ENCODE data around the gene AP4S1. TPM values are rescaled to one million over a fixed set of nuclear protein-coding genes. Genes with fewer than 3 reads are reported as not detected.

The AP4S1 gene
- total RNA-seq, 1 donor from 2014 or later, result 12.9 TPM

DNA sequence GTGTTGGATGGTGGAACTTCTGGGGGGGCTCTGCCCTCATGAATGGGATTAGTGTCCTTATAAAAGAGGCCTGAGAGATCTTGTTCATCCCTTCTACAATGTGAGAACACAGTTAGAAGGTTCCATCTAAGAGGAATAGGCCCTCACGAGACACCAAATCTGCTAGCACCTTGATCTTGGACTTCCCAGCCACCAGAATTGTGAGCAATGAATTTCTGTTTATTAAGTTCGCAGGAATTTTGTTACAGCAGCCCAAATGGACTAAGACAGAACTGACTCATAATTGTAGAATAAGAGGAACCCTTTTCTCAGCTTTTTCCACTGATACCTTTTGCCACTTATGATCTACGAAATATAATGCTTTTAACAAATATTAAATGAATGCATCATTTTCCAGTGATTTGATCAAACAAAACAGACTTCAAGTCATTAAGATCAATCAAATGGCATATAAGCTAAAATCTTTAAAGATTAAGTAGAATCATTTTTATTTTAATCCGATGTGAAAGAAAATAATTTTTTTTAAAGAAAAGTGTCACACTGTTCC is 113.9 kb downstream of the AP4S1 start:
- H3K27ac Mint-ChIP-seq, result no peak overlapping the region
- H3K36me3 Mint-ChIP-seq (ENCODE audit: insufficient read depth), result peaks cover 24% of the 10 kb centered on the region
- H3K27me3 Mint-ChIP-seq, result no peaks in the 10 kb centered on the region
- no peak overlapping the region for H3K4me3 Mint-ChIP-seq (ENCODE audit: low read depth)
- H3K4me1 Mint-ChIP-seq (ENCODE audit: low read depth), result no peaks in the 10 kb centered on the region
- no peak for DNase-seq (ENCODE audit: low spot score, unreplicated experiment)
- TF ChIP-seq, protein P1, sequence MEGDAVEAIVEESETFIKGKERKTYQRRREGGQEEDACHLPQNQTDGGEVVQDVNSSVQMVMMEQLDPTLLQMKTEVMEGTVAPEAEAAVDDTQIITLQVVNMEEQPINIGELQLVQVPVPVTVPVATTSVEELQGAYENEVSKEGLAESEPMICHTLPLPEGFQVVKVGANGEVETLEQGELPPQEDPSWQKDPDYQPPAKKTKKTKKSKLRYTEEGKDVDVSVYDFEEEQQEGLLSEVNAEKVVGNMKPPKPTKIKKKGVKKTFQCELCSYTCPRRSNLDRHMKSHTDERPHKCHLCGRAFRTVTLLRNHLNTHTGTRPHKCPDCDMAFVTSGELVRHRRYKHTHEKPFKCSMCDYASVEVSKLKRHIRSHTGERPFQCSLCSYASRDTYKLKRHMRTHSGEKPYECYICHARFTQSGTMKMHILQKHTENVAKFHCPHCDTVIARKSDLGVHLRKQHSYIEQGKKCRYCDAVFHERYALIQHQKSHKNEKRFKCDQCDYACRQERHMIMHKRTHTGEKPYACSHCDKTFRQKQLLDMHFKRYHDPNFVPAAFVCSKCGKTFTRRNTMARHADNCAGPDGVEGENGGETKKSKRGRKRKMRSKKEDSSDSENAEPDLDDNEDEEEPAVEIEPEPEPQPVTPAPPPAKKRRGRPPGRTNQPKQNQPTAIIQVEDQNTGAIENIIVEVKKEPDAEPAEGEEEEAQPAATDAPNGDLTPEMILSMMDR (IDR thresholded peaks at IDR 0.05; ENCODE audit: unreplicated experiment), result no peak
- H3K9me3 Mint-ChIP-seq (ENCODE audit: low read depth), result no peaks in the 10 kb centered on the region

DNA sequence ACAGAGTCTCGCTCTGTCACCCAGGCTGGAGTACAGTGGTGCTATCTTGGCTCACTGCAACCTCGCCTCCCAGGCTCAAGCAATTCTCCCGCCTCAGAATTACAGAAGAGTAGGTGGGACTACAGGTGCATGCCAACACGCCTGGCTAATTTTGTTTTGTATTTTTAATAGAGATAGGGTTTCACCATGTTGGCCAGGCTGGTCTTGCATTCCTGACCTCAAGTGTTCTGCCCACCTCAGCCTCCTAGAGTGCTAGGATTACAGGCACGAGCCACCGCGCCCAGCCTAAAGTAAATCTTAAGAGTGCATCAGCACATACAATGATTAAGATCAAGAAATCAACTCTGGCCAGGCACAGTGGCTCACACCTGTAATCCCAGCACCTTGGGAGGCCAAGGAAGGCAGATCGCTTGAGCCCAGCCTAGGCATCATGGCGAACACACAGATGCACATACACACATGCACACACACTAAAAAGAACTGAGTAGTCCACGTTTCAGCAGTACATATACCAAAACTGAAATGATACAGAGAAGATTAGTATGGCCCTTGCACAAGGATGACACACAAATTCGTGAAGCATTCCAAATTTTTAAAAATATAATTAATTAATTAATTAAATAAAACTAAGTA is 117.1 kb downstream of the AP4S1 start:
- H3K9me3 Mint-ChIP-seq (ENCODE audit: low read depth), result no peaks in the 10 kb centered on the region
- H3K4me3 Mint-ChIP-seq (ENCODE audit: low read depth), result no peak overlapping the region
- TF ChIP-seq, protein P1 (IDR thresholded peaks at IDR 0.05; ENCODE audit: unreplicated experiment), result no peak
- no peak for DNase-seq (ENCODE audit: low spot score, unreplicated experiment)
- no peaks in the 10 kb centered on the region for H3K27me3 Mint-ChIP-seq
- H3K4me1 Mint-ChIP-seq (ENCODE audit: low read depth), result no peaks in the 10 kb centered on the region
- no peak overlapping the region for H3K27ac Mint-ChIP-seq
- peaks cover 14% of the 10 kb centered on the region for H3K36me3 Mint-ChIP-seq (ENCODE audit: insufficient read depth)

Small RNA genes within 50 kb of the gene (microRNA-seq; reads per million reads assigned to microRNA genes)
- 37.6 reads per million, percentile 41 among the genes with 10 or more reads in this experiment for gene MIR624 (ENCODE audit: borderline number of aligned reads, unreplicated experiment)

Other genes with a start within 250 kb of the AP4S1 start
- gene COCH, start 151.1 kb upstream of the AP4S1 start, total RNA-seq, result 26.9 and 32.5 TPM in 2 replicates
- gene STRN3, start 730 bp downstream of the AP4S1 start, total RNA-seq, result 46.7 and 54.8 TPM in 2 replicates
- gene HECTD1, start 182.1 kb downstream of the AP4S1 start, total RNA-seq, result 154 and 163 TPM in 2 replicates

All from progenitor cell of endocrine pancreas (in vitro differentiated cells).